ENCODE results near the gene C12orf43. TPM values are rescaled to one million over a fixed set of nuclear protein-coding genes. Genes with fewer than 3 reads are reported as not detected.

C12orf43 gene
- total and polyA plus RNA-seq, 2 donors (not counting 1 experiment from before 2014, with no cell fraction given), result 6.7 to 18.9 TPM

- intact Hi-C loops (cut with micrococcal nuclease), result no loop called here
- no peak overlapping the region for H3K27ac Mint-ChIP-seq
- DNase-seq, result no peak
- WGBS (ENCODE audit: insufficient coverage), result 83% methylated on average over 2 of the region's 6 CpGs
- peaks cover 0 to 9% (median 0%) of the 10 kb centered on the region in 3 donors for H3K9me3 ChIP-seq (ENCODE audit: control extremely low read depth in 1 of 3, control insufficient read depth in 2 of 3, insufficient read depth in 1 of 3, low read length in 2 of 3)
- H3K27me3 ChIP-seq (replicated peaks in 1 of 4; ENCODE audit: control extremely low read depth in 1 of 4, control insufficient read depth in 3 of 4, insufficient read depth in 4 of 4, low read length in 3 of 4), result peaks cover 0 to 50% (median 10%) of the 10 kb centered on the region in 4 experiments
- no peaks in the 10 kb centered on the region for H3K9me3 Mint-ChIP-seq (ENCODE audit: insufficient read depth)
- no peak for TF ChIP-seq EZH2 (IDR thresholded peaks at IDR 0.05; ENCODE audit: borderline replicate concordance, insufficient read depth, low read depth, low read length, poor library complexity, severe bottlenecking)
- no peak for TF ChIP-seq CTCF (IDR thresholded peaks at IDR 0.05)
- peaks cover 20% of the 10 kb centered on the region for H3K4me1 Mint-ChIP-seq
- H3K36me3 ChIP-seq (replicated peaks in 1 of 2; ENCODE audit: control extremely low read depth in 1 of 2, control insufficient read depth in 1 of 2, extremely low read depth in 1 of 2, insufficient read depth in 2 of 2, low read length in 1 of 2), result no peaks in the 10 kb centered on the region
- peaks cover 47% of the 10 kb centered on the region for H3K27me3 Mint-ChIP-seq
- no peak overlapping the region for H3K4me3 Mint-ChIP-seq
- H3K27ac ChIP-seq (ENCODE audit: low read length in 2 of 2), result no peak overlapping the region
- ChIA-PET POLR2A (no interaction called here), CTCF (interaction anchor here (1.1 kb wide), 1 partner anchor 23 kb away, joined by 4 read pairs; no protein-coding TSS in a partner anchor)
- H4K20me1 ChIP-seq (ENCODE audit: control insufficient read depth, insufficient read depth, low read length, poor library complexity, severe bottlenecking), result no peaks in the 10 kb centered on the region
- H3K79me2 ChIP-seq (ENCODE audit: control insufficient read depth, insufficient read depth, low read length), result no peaks in the 10 kb centered on the region
- peaks cover 20 to 22% of the 10 kb centered on the region in 2 donors for H3K4me1 ChIP-seq (ENCODE audit: control insufficient read depth in 2 of 2, insufficient read depth in 2 of 2, low read length in 2 of 2)
- no peak overlapping the region for H3K9ac ChIP-seq (ENCODE audit: low read length)
- H3K4me3 ChIP-seq (ENCODE audit: control extremely low read depth in 1 of 5, extremely low read depth in 1 of 5, insufficient read depth in 1 of 5, low read depth in 2 of 5, low read length in 4 of 5), result no peak overlapping the region
- no peak for ATAC-seq (ENCODE audit: low read depth)
- no peak overlapping the region for H2AFZ ChIP-seq (ENCODE audit: insufficient read depth, low read depth, low read length, poor library complexity, severe bottlenecking)
- no peak overlapping the region for H3K4me2 ChIP-seq (replicated peaks; ENCODE audit: low read depth, low read length, poor library complexity, severe bottlenecking)
Observed at GRCh38 chr12:121036810-121037326, 20.6 kb upstream of the C12orf43 start.

GRCh38 chr12:121034616-121035305 lies 18.5 kb upstream of the C12orf43 start:
- 100% methylated on average over 4 of the region's 9 CpGs for WGBS (ENCODE audit: insufficient coverage)
- ATAC-seq (ENCODE audit: low read depth), result no peak
- Histone ChIP-seq H3K27me3 (replicated peaks in 1 of 4; ENCODE audit: control extremely low read depth in 1 of 4, control insufficient read depth in 3 of 4, insufficient read depth in 4 of 4, low read length in 3 of 4) (peaks cover 0 to 51% (median 10%) of the 10 kb centered on the region in 4 experiments), H3K27ac (ENCODE audit: low read length in 2 of 2) (no peak overlapping the region), H3K4me3 (ENCODE audit: control extremely low read depth in 1 of 5, extremely low read depth in 1 of 5, insufficient read depth in 1 of 5, low read depth in 2 of 5, low read length in 4 of 5) (no peak overlapping the region), H3K9ac (ENCODE audit: low read length) (no peak overlapping the region), H3K79me2 (ENCODE audit: control insufficient read depth, insufficient read depth, low read length) (no peaks in the 10 kb centered on the region), H2AFZ (ENCODE audit: insufficient read depth, low read depth, low read length, poor library complexity, severe bottlenecking) (no peak overlapping the region), H3K4me1 (ENCODE audit: control insufficient read depth in 2 of 2, insufficient read depth in 2 of 2, low read length in 2 of 2) (peaks cover 20 to 22% of the 10 kb centered on the region in 2 donors), H3K4me2 (replicated peaks; ENCODE audit: low read depth, low read length, poor library complexity, severe bottlenecking) (no peak overlapping the region), H3K9me3 (ENCODE audit: control extremely low read depth in 1 of 3, control insufficient read depth in 2 of 3, insufficient read depth in 1 of 3, low read length in 2 of 3) (peaks cover 0 to 9% (median 0%) of the 10 kb centered on the region in 3 donors), H3K36me3 (replicated peaks in 1 of 2; ENCODE audit: control extremely low read depth in 1 of 2, control insufficient read depth in 1 of 2, extremely low read depth in 1 of 2, insufficient read depth in 2 of 2, low read length in 1 of 2) (no peaks in the 10 kb centered on the region), H4K20me1 (ENCODE audit: control insufficient read depth, insufficient read depth, low read length, poor library complexity, severe bottlenecking) (no peaks in the 10 kb centered on the region)
- no peak overlapping the region for H3K27ac Mint-ChIP-seq
- TF ChIP-seq CTCF (IDR thresholded peaks at IDR 0.05) (no peak), EZH2 (IDR thresholded peaks at IDR 0.05; ENCODE audit: borderline replicate concordance, insufficient read depth, low read depth, low read length, poor library complexity, severe bottlenecking) (no peak)
- intact Hi-C loops (cut with micrococcal nuclease), result no loop called here
- H3K4me3 Mint-ChIP-seq, result no peak overlapping the region
- POLR2A ChIA-PET, result no interaction called here
- CTCF ChIA-PET, result no interaction called here
- DNase-seq, result no peak
- no peaks in the 10 kb centered on the region for H3K9me3 Mint-ChIP-seq (ENCODE audit: insufficient read depth)
- H3K27me3 Mint-ChIP-seq, result peaks cover 32% of the 10 kb centered on the region
- peaks cover 20% of the 10 kb centered on the region for H3K4me1 Mint-ChIP-seq
